Activated naive CD4-positive, alpha-beta T cell treated with Interleukin-2 at 50 U/mL for 16 hours (primary cell): Measurements from ENCODE around the gene TCF25.

Experiments used
- DNase-seq: peaks from one replicate; pipeline ENCODE4 v3.0.0-alpha.2; 2020

Gene TCF25

DNA sequence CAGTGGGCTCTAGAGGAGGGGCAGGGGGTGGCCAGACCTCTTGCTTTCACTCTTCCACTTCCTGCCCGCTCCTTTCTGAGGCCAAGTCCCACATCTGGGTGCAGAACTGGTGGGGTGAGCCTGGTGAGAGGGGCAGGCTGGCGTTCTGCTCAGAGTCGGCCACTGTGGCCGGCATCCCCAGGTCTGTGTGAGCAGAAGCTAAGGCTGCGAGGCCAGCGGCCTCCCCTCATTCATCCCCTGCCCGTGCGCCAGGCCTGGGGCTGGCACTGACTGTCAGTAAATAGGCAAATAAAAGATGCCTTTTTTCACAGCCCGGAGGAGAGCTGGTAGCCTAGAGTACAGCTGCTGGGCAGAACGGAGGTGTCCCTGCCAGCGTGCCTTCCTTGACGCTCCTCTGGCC lies 76.4 kb downstream of the TCF25 start:
- no peak for DNase-seq

DNA sequence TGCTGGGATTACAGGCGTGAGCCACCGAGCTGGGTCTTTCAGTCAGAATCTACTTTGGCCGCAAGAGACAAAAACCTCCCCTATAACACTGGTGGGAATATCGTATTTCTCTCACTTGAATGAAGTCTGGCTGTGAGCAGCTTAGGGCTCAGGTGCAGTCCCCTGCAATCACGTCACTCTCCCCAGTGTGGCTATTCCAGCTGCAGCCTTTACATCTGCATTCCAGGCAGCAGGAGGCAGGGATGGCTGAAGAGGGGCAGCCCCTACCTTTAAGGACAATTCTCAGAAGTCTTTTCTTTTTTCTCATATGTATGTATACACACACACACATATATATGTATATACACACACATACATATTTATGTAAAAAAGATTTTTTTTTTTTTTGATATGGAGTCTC lies 78.1 kb downstream of the TCF25 start:
- no peak for DNase-seq

DNA sequence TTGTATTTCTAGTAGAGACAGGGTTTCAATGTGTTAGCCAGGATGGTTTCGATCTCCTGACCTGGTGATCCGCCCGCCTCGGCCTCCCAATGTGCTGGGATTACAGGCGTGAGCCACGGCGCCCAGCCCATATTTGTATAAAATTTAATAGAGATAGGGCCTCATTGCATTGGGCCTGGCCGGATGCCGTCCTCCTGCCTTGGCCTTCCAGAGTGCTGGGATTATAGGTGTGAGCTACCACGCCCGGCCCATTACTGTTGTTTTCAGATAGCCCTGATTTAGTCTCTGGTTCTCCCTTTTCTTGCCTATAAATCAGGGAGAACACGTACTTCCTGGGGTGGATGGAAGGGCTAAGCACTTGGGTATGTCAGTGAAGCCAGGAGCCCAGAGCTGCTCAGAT lies 78.7 kb downstream of the TCF25 start:
- DNase-seq, result no peak

DNA sequence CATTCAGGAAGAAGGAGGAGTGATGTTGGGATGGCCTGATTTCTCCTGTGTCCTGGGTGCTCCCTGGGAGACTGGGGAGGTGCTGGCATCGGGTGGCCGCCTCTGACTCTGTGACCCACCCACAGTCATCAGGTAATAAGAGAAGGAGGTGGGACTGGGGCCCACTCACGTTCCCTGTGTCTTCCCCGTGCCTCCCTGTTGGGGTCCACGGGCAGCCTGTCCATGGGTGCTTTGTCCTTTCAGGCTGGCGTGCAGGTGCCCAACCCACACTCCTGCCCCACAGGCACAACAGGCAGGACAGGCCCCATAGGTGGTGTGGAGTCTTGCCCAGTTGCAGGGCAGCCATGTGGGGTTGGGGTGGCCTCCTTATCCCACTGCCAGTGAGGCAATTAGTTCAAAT lies 79.2 kb downstream of the TCF25 start:
- DNase-seq, result no peak

DNA sequence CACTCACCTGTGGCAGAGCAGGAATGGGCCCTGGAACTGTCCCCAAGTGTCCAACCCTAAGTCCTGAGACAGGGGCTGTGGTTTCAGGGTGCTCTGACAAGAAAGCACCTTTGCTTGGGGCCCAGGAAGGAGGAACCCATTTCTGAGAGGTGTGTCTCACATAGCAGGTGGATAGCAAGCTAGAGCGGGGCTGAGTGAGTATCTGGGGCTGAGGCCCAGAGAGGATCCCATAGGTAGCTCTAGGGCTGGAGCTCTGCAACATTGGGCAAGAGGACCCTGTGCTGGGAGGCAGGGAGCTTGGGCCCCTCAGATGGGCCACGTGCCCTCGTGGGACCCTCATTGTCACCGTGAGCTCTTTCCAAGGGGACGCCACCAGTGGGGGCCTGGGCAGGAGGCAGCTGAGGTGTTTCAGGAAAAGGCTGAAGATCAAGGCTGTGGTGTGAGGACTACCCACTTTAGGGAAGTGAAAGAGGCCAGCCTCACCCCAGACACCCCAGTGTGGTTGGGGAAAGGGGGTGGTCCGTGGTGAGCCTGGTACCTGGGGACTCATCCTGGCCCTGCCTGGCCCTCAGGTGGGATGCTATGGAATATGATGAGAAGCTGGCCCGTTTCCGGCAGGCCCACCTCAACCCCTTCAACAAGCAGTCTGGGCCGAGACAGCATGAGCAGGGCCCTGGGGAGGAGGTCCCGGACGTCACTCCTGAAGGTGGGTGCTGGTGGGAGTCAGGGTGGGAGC lies 80.4 kb downstream of the TCF25 start:
- no peak for DNase-seq

DNA sequence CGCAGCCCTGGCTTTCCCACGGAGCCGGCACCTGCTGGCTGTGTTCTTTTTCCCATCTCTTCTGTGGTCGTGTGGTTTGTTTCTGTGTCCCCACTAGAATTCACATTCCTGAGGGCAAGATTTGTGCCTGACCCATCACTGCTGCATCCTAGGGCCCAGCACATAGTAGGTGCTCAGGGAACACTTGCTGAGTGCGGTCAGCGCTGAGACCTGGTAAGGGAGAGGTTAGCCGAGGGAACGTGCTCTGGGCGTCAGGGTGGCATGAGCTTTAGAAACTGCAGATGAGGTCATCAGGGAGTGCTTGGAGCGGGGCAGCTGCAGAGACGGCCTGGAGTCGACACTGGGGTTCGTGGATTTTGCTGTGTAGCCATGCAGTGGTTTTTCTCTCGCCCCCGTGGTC lies 81.1 kb downstream of the TCF25 start:
- DNase-seq, result no peak

DNA sequence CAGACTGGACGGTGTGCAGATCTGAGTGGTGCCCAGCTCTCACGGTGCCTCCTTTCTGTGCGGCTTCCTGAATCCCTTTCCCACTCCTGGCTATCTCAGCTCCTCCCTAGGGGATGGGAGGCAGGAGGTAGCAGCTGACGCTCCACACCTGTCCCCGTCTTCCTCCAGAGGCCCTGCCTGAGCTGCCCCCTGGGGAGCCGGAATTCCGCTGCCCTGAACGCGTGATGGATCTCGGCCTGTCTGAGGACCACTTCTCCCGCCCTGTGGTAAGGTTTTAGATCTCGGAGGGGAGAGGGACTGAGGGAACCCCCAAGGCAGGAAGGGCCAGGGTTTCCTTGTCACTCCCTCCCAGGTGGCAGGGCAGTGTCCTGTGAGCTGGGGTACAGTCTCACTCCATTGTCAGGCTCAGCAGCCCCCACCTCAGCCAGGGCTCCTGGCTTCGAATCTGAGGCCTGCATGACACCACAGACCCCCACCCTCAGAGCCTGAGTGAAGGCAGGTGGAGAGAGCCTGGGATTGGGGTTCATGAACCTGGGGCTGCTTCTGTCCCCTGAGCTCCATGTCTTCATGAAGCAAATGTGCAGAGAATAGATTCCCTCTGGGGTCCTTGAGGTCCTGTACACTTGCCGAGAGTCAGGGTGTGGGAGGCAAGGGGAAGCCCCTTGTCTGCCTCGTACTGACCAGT lies 81.8 kb downstream of the TCF25 start:
- DNase-seq, result no peak

DNA sequence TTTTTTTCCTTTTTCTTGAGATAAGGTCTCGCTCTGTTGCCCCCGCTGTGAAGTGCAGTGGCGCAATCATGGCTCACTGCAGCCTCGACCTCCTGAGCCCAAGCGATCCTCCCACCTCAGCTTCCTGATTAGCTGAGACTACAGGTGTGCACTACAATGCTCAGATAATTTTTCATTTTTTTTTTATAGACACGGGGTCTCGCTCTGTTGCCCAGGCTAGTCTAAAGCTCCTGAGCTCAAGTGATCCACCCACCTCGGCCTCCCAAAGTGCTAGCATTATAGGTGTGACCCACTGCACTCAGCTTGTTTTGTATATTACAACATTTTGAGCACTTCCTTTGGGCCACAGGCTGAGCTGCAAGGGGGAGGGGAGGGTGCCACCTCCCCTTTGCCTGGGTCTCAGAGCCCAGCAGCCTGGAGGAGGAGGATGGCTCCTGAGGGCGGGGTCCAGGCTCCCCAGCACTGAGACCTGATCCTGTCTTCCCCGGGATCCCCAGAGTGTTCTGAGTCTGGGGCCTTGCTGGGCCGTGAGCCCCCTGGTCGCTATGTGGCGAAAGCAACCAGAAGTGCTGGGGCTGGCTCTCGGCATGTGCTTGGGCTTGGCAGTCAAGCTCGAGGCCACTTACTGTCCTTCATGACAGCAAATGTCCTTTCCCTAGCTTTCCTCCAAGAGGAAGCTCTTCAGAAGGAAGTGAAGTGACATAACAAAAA lies 83.3 kb downstream of the TCF25 start:
- DNase-seq, result no peak

DNA sequence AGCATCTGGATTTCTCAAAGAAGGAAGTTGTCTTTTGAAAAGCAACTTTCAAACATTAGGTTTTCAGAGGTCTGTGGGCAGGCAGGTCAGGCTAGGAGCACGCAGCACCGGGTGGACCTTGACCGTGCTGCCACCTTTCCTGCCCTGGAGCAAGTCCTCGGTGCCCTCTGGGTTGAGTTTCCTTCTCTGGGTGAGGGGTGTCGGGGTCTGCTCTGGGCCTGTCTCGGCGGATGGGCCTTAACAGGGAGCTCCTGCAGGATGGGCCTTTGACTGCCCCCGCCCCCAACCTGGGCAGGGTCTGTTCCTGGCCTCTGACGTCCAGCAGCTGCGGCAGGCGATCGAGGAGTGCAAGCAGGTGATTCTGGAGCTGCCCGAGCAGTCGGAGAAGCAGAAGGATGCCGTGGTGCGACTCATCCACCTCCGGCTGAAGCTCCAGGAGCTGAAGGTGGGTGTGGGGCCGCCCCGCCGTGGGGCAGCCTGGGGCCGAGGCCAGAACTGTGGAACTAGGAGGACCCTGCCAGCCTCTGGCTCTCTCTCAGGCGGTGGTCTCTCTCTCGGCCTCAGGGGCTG lies 83.9 kb downstream of the TCF25 start:
- DNase-seq, result no peak

DNA sequence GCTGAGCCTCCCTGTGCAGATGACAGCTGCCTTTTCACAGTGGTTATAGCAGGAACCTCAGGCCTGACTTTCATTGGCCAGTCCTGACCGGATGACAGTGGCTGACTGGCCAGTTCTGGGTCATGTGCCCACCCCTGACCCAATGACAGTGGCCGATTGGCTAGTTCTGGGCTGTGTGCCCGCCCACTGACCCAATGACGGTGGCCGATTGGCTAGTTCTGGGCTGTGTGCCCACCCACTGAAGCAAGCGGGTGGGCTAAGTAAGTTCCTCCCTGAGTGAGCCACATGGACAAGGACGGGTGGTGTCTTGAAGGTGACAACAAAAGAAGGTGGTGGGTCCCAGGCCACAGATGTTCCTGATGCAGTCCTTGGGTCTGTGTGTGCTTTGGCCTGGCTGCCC lies 84.7 kb downstream of the TCF25 start:
- DNase-seq, result no peak

DNA sequence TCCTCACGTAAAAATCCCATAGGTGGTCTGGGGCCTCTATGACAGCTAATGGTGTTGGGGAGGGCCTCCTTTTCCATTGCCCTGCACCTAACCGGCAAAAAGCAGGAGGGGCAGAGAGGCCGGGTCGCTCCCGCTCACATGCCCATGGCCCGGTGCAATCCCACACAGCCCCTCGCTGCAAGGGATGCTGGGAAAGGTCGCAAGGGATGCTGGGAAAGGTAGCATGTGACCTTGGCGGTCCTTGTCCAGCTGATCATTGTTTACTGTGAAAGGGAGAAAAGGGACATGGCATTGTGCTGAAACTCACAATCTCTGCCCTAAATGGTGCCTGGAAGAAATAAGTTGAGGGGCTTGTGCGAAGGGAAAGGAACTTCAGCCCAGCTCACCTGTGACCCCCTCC lies 85.2 kb downstream of the TCF25 start:
- no peak for DNase-seq

DNA sequence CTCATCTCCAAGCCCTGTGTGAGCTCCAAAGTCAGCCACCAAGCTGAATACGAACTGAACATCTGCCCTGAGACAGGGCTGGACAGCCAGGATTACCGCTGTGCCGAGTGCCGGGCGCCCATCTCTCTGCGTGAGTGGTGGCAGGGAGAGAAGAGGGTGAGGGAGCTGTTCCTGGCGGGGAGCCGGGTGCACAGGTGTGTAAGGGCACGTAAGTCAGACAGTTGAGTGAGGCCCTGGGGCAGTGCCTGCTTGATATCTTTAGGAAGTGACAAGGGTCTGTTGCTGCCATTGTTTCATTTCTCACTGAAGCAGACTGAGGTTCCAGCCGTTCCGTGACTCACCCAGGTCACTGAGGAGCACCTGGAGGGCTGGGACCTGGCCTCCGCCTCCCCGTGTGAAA lies 87.6 kb downstream of the TCF25 start:
- no peak for DNase-seq
